ENCODE results near the gene AMN. TPM values are rescaled to one million over a fixed set of nuclear protein-coding genes. Genes with fewer than 3 reads are reported as not detected.
A peak's percentile ranks its signal among the peaks of the same experiment; 100 is the strongest.

Gene AMN
- total RNA-seq, 1 donor from 2014 or later: not detected

DNA sequence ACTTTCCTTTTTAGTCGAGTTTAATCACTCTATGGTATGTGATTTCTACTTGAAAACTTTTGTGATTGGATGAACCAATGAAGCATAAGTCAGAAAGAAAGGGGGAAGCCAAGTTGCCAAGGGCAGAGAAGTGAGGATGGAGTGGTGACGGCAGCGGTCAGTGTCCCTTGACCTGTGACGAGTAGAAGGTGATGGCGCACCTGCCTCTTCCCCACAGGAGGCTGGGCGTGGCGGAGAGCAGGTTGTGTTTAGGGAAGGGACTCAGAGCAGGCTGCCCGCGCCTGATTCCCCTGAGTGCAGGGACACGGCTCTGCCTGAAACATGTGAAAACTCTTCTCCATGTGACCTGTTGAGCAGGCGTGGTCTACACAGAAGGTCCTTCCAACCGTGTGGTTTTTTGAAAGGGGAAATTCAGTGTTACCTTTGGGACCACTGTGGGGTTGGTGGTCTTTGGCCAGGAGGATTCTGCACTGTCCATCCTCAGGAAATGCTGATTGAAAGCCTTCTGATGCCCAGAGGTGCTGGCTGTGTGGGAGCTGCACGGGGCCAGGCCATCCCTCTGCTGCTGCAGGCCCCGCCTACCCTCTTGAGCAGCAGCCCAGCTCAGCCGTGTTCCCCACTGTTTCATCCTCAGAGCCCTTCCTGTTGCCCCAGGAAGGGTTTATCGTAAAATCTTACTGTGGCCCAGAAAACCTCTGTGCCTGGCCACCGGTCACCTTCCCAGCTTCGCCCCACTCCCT lies 23.5 kb upstream of the AMN start:
- Mint-ChIP-seq H3K27me3 (ENCODE audit: unreplicated experiment) (peaks cover 7% of the 10 kb centered on the region), H3K4me1 (ENCODE audit: unreplicated experiment) (no peaks in the 10 kb centered on the region), H3K27ac (ENCODE audit: unreplicated experiment) (no peak overlapping the region), H3K4me3 (ENCODE audit: unreplicated experiment) (peak overlapping the region; percentile 26), H3K36me3 (ENCODE audit: low read depth, unreplicated experiment) (peaks cover 4% of the 10 kb centered on the region), H3K9me3 (ENCODE audit: unreplicated experiment) (no peaks in the 10 kb centered on the region)
- DNase-seq (ENCODE audit: low spot score): no peak
- TF ChIP-seq, protein P1, sequence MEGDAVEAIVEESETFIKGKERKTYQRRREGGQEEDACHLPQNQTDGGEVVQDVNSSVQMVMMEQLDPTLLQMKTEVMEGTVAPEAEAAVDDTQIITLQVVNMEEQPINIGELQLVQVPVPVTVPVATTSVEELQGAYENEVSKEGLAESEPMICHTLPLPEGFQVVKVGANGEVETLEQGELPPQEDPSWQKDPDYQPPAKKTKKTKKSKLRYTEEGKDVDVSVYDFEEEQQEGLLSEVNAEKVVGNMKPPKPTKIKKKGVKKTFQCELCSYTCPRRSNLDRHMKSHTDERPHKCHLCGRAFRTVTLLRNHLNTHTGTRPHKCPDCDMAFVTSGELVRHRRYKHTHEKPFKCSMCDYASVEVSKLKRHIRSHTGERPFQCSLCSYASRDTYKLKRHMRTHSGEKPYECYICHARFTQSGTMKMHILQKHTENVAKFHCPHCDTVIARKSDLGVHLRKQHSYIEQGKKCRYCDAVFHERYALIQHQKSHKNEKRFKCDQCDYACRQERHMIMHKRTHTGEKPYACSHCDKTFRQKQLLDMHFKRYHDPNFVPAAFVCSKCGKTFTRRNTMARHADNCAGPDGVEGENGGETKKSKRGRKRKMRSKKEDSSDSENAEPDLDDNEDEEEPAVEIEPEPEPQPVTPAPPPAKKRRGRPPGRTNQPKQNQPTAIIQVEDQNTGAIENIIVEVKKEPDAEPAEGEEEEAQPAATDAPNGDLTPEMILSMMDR (IDR thresholded peaks at IDR 0.05; ENCODE audit: unreplicated experiment): no peak

DNA sequence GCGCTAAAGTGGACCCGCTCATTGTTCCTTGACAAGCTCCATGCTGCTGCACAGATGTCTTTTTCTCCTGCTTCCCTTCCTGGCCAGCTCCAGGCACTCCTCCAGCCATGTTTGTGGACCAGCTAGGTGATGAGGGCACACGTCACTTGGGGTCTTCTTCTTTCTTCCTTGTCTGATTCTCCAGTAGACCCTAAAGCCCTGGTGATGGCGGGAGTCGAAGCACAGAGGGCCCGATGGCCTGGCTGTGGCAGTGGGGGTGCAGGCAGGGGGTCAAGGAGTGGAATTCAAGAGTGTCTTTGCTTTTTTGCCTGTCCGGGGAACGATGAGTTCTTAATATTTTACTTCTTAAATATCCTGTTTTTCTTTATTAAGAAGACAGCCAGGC lies 23.0 kb upstream of the AMN start:
- Mint-ChIP-seq H3K36me3 (ENCODE audit: low read depth, unreplicated experiment) (peaks cover 4% of the 10 kb centered on the region), H3K9me3 (ENCODE audit: unreplicated experiment) (no peaks in the 10 kb centered on the region), H3K27ac (ENCODE audit: unreplicated experiment) (no peak overlapping the region), H3K27me3 (ENCODE audit: unreplicated experiment) (peaks cover 7% of the 10 kb centered on the region), H3K4me3 (ENCODE audit: unreplicated experiment) (peak overlapping the region; percentile 2), H3K4me1 (ENCODE audit: unreplicated experiment) (no peaks in the 10 kb centered on the region)
- TF ChIP-seq, protein P1 (IDR thresholded peaks at IDR 0.05; ENCODE audit: unreplicated experiment): no peak
- DNase-seq (ENCODE audit: low spot score): no peak

DNA sequence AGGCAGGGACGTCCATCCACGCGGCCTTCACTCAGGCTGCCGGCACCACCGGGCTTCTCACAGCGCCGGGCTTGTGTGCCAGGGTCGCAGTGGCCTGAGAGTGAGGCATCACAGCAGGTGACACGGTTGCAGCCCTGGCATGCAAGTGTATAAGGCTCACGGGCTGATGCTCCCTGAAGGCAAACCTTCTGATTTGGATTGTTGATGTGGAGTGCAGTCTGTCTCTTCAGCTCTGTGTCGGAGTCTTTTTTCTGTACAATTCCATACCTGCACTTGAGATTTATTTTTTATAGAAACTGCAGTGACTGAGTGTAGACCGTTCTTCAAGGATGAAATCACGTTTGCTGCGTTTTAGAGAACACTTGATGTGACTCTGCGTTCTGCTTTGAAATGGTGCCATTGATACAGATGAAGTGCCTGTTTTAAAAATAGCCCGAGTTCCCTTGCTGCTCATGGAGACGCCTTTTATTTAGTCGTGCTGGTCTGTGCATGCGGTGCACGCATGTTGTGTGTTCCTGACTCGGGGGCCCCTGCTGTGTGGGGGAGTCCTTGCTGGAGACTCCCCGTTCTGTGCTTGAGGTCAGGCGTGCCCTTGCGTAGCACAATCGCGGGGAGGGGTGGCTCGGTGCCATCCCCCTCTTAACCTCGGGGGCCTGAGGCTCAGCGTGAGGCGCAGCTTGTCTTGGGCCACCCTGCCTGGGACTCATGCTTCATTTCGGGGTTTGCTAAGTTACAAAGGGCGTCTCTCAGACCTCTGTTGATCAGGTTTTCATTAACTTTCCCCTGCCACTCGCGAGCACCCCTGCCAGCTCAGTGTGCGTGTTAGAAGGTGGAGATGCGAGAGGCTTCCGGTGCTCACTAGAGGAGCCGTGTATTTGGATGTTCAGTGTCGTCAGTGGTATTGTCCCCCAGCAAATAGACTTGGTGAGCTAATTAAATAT lies 21.6 kb upstream of the AMN start:
- DNase-seq (ENCODE audit: low spot score): no peak
- TF ChIP-seq, protein P1 (IDR thresholded peaks at IDR 0.05; ENCODE audit: unreplicated experiment): no peak
- H3K27ac Mint-ChIP-seq (ENCODE audit: unreplicated experiment): no peak overlapping the region
- peaks cover 12% of the 10 kb centered on the region for H3K36me3 Mint-ChIP-seq (ENCODE audit: low read depth, unreplicated experiment)
- no peak overlapping the region for H3K4me3 Mint-ChIP-seq (ENCODE audit: unreplicated experiment)
- H3K4me1 Mint-ChIP-seq (ENCODE audit: unreplicated experiment): no peaks in the 10 kb centered on the region
- peaks cover 7% of the 10 kb centered on the region for H3K27me3 Mint-ChIP-seq (ENCODE audit: unreplicated experiment)
- H3K9me3 Mint-ChIP-seq (ENCODE audit: unreplicated experiment): no peaks in the 10 kb centered on the region

DNA sequence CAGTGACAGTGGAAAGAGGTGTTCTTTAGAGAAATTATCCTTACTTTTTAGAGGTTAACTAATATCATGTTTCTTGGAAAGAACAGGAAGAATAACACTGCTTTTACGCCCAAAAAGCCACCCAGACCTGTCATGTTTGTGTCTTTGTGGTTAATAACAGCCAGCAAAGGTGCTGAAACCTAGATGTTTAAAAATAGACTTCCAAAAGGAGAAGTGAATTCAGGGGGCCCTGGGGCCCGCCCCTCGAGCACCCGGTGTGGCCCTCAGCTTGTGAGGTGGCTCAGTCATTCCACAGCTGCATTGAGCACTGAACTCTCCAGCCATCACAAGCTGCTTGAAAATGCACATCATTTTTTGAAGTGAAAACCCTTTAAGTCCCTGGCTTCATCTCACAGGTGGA lies 20.8 kb upstream of the AMN start:
- TF ChIP-seq, protein P1 (IDR thresholded peaks at IDR 0.05; ENCODE audit: unreplicated experiment): no peak
- Mint-ChIP-seq H3K36me3 (ENCODE audit: low read depth, unreplicated experiment) (peaks cover 17% of the 10 kb centered on the region), H3K27me3 (ENCODE audit: unreplicated experiment) (peaks cover 7% of the 10 kb centered on the region)

More for the DNA sequence above, 20.8 kb upstream of the AMN start:
- Mint-ChIP-seq H3K27ac (ENCODE audit: unreplicated experiment) (no peak overlapping the region), H3K4me3 (ENCODE audit: unreplicated experiment) (no peak overlapping the region), H3K4me1 (ENCODE audit: unreplicated experiment) (no peaks in the 10 kb centered on the region), H3K9me3 (ENCODE audit: unreplicated experiment) (no peaks in the 10 kb centered on the region)
- no peak for DNase-seq (ENCODE audit: low spot score)
